ENCODE measurements around the gene RPGR. TPM values are rescaled to one million over a fixed set of nuclear protein-coding genes. Genes with fewer than 3 reads are reported as not detected.

The RPGR gene
- polyA plus RNA-seq, 1 donor (not counting 4 experiments of a cell fraction or from before 2014, with no cell fraction given), result 2.4 TPM

DNA sequence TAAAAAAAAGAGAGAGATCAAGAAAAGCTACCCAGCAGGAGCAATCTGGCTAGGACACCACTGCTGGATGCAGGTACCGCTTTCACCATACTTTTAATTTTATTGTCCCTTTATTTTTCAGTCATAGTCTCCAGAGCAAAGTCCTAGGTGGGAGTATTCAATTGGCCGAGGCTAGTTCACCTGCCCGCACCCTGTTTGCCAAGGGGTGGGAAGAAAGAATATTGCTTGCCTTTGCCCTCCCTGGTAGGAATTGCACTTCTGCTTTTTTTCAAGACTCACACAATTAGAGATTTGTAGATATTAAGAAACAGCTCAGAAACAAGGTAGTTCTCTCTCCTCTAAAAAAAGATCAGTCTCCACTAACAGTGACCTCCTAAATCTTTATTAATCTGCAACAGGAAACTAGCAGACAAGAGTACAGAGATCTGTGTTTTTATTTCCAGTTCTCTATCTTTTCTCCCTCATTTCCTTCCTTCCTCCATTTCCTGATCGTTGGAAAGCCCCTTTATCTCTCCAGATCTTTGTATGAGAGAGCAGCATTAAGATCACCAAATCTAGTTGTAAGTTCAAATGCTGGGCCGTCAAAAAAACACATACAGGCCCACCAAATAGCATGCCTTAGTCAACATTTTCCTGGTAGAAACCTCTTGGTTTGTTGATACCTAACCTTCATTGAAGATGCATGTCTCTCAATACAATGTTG lies 9.4 kb upstream of the RPGR start:
- Histone ChIP-seq H3K4me2 (ENCODE audit: control insufficient read depth, extremely low read depth, insufficient read depth, low read depth, low read length) (no peak overlapping the region), H3K36me3 (ENCODE audit: control insufficient read depth in 2 of 2, extremely low read depth in 1 of 2, insufficient read depth in 2 of 2, low read length in 2 of 2) (no peaks in the 10 kb centered on the region), H3K9me1 (ENCODE audit: control insufficient read depth, extremely low read depth, insufficient read depth, low read length) (no peaks in the 10 kb centered on the region), H3K79me2 (ENCODE audit: control insufficient read depth, insufficient read depth, low read length) (no peaks in the 10 kb centered on the region), H3K27me3 (ENCODE audit: control insufficient read depth, extremely low read depth, insufficient read depth, low read length) (no peaks in the 10 kb centered on the region), H3K27ac (ENCODE audit: control insufficient read depth, insufficient read depth, low read length) (no peak overlapping the region), H3K4me3 (ENCODE audit: control insufficient read depth in 2 of 3, extremely low read depth in 1 of 3, insufficient read depth in 2 of 3, low read depth in 1 of 3, low read length in 3 of 3) (no peak overlapping the region), H3K9me3 (ENCODE audit: control insufficient read depth, low read depth, low read length) (no peaks in the 10 kb centered on the region), H4K20me1 (ENCODE audit: control insufficient read depth, extremely low read depth, insufficient read depth, low read length) (no peaks in the 10 kb centered on the region), H3K9ac (ENCODE audit: control insufficient read depth, extremely low read depth, insufficient read depth, low read length) (no peak overlapping the region), H2AFZ (ENCODE audit: control insufficient read depth, low read length) (no peak overlapping the region), H3K4me1 (ENCODE audit: control insufficient read depth, extremely low read depth, insufficient read depth, low read length) (no peaks in the 10 kb centered on the region)
- FAIRE-seq (no peak), DNase-seq (ENCODE audit: low read depth, low spot score) (no peak)
- TF ChIP-seq EZH2 (IDR thresholded peaks at IDR 0.05; ENCODE audit: low read length), result no peak
- TF ChIP-seq, protein P1, sequence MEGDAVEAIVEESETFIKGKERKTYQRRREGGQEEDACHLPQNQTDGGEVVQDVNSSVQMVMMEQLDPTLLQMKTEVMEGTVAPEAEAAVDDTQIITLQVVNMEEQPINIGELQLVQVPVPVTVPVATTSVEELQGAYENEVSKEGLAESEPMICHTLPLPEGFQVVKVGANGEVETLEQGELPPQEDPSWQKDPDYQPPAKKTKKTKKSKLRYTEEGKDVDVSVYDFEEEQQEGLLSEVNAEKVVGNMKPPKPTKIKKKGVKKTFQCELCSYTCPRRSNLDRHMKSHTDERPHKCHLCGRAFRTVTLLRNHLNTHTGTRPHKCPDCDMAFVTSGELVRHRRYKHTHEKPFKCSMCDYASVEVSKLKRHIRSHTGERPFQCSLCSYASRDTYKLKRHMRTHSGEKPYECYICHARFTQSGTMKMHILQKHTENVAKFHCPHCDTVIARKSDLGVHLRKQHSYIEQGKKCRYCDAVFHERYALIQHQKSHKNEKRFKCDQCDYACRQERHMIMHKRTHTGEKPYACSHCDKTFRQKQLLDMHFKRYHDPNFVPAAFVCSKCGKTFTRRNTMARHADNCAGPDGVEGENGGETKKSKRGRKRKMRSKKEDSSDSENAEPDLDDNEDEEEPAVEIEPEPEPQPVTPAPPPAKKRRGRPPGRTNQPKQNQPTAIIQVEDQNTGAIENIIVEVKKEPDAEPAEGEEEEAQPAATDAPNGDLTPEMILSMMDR (optimal IDR thresholded peaks at IDR 0.05 in 1 of 3, IDR thresholded peaks at IDR 0.05 in 1 of 3, conservative IDR thresholded peaks at IDR 0.05 in 1 of 3; ENCODE audit: extremely low read depth in 1 of 3, insufficient read depth in 2 of 3, low read length in 3 of 3), result no peak
- dilution Hi-C loops (cut with MboI; ENCODE audit: extremely low pct_ligation_motif_present, low sequenced_read_pairs), result no loop called here

DNA sequence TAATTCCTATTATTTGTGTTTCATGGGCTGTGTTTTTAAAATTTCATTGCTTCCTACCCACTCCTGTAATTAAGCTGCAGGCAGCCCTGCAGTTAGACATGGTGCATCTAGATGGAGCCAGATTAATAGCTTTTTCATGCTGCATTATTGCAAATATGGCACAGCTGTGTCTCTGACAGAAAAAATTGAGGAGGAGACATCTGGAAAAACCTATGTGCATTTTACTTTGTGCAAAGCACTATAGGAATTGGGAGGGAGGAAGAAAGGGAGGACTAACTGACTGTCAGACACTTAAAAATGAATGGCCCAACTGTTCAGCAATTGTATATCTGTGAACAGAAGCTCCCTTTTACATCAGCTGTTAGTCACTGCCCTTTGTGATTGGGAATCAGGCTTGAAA lies 8.1 kb upstream of the RPGR start:
- no peaks in the 10 kb centered on the region for H3K79me2 ChIP-seq (ENCODE audit: control insufficient read depth, insufficient read depth, low read length)

More for the DNA sequence above, 8.1 kb upstream of the RPGR start:
- H3K4me3 ChIP-seq (ENCODE audit: control insufficient read depth in 2 of 3, extremely low read depth in 1 of 3, insufficient read depth in 2 of 3, low read depth in 1 of 3, low read length in 3 of 3), result no peak overlapping the region
- DNase-seq (ENCODE audit: low read depth, low spot score) (no peak), FAIRE-seq (no peak)
- H2AFZ ChIP-seq (ENCODE audit: control insufficient read depth, low read length), result no peak overlapping the region
- no peaks in the 10 kb centered on the region for H3K9me3 ChIP-seq (ENCODE audit: control insufficient read depth, low read depth, low read length)
- no peaks in the 10 kb centered on the region for H3K4me1 ChIP-seq (ENCODE audit: control insufficient read depth, extremely low read depth, insufficient read depth, low read length)
- H3K4me2 ChIP-seq (ENCODE audit: control insufficient read depth, extremely low read depth, insufficient read depth, low read depth, low read length), result no peak overlapping the region
- H3K36me3 ChIP-seq (ENCODE audit: control insufficient read depth in 2 of 2, extremely low read depth in 1 of 2, insufficient read depth in 2 of 2, low read length in 2 of 2), result no peaks in the 10 kb centered on the region
- H3K27me3 ChIP-seq (ENCODE audit: control insufficient read depth, extremely low read depth, insufficient read depth, low read length), result no peaks in the 10 kb centered on the region
- no peak overlapping the region for H3K27ac ChIP-seq (ENCODE audit: control insufficient read depth, insufficient read depth, low read length)
- H3K9me1 ChIP-seq (ENCODE audit: control insufficient read depth, extremely low read depth, insufficient read depth, low read length), result no peaks in the 10 kb centered on the region
- dilution Hi-C loops (cut with MboI; ENCODE audit: extremely low pct_ligation_motif_present, low sequenced_read_pairs), result no loop called here
- no peaks in the 10 kb centered on the region for H4K20me1 ChIP-seq (ENCODE audit: control insufficient read depth, extremely low read depth, insufficient read depth, low read length)
- H3K9ac ChIP-seq (ENCODE audit: control insufficient read depth, extremely low read depth, insufficient read depth, low read length), result no peak overlapping the region
- TF ChIP-seq, protein P1 (optimal IDR thresholded peaks at IDR 0.05 in 1 of 3, IDR thresholded peaks at IDR 0.05 in 1 of 3, conservative IDR thresholded peaks at IDR 0.05 in 1 of 3; ENCODE audit: extremely low read depth in 1 of 3, insufficient read depth in 2 of 3, low read length in 3 of 3), result peak in 1 of 3 experiments; percentile 14
- TF ChIP-seq EZH2 (IDR thresholded peaks at IDR 0.05; ENCODE audit: low read length), result no peak

Data from keratinocyte (primary cell).